CD4-positive, alpha-beta T cell treated with Interleukin-6 at 100 ng/mL for 8 hours (primary cell): ENCODE measurements around the gene USP9X.
"Not testable (repeated sequence)": the region's sequence is repeated elsewhere in the genome, so short reads cannot be mapped to it uniquely, and the experiment has no call there.

Experiments
- DNase-seq: peaks from one replicate; pipeline ENCODE4 v3.0.0-alpha.2; 2020; ENCODE audit warnings: mixed read lengths, low spot score

Gene USP9X

GRCh38 chrX:41084893-41085511 lies at the start of gene USP9X:
Gene USP9X (plus strand): TSS chrX:41085445. CDS start chrX:41123629, 38,184 bp downstream.
- DNase-seq: peak; percentile 93

DNA sequence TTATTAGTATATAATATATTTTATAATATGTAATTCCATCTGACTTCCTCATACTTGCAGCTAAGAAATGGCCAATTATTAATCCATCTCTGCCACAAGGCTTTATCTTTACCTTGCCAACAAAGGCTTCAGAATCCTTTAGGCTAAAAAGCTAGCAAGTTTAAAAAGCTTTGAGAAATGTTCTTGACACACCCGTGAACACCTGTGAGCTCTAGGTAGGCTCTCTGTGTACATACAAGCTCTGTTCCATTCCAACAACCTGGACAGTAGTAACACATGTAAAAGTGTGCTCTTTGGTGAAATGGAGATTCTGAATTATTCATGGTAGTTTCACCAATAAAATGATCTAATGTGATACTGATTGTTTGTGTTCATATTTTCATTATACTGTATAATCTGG lies 49.7 kb upstream of the USP9X start:
- no peak for DNase-seq

DNA sequence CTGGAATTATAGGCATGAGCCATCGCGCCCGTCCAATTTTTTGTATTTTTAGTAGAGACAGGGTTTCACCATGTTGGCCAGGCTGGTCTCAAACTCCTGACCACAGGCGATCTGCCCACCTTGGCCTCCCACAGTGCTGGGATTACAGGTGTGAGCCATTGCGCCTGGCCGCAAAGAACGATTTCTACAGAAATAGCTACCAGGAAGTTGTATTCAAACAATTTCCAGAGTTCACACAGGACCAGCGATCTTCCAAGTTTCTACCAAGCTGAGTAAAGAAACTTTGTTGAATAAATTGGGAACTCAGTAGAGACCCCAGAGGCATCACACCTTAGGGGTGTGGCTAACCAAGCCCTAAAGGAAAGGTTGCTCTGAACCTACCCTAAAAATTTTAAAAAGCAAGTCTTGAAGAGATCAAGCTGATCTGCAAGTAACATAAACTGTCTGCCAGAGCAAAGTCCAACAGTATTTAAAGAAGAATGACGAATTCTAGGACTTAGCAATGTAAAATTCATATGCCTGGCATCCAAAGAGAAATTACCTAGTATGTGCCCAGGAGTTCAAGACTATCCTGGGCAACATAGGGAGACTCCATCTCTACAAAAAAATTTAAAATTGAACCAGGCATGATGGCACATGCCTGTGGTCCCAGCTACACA lies 48.4 kb upstream of the USP9X start:
- DNase-seq: no peak

- no peak for DNase-seq
Measured at GRCh38 chrX:41043196-41043595, 42.0 kb upstream of the USP9X start.

DNA sequence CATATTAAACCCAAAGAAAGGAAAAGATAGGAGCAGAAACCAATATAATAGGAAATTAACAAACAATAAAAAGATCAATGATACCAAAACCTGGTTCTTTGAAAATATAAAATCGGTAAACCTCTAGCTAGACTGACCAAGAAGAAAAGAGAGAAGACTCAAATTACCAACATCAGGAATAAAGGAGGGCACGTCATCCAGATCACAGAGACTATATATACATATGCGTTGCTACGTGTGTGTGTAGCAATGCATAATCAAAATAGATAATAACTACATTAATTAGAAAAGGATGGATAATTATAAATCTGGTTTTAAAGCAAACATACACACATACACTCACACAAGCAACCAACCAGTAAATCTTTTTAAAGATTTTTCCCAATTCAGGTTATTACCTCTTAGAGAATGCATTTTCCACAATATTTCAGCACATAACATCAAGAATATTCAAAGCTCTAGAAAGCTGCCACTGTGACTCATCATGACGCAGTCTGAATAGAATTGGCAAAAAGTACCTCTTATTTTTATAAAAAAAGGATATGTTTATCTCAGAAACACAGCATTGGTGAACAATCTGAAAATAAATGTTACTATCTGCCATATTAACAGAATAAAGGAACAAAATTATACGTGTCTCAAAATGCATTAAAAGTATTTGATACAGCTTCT lies 41.4 kb upstream of the USP9X start:
- DNase-seq: no peak

GRCh38 chrX:41045960-41046567 lies 39.2 kb upstream of the USP9X start:
- DNase-seq: no peak

GRCh38 chrX:41047878-41048534 lies 37.2 kb upstream of the USP9X start:
- no peak for DNase-seq

DNA sequence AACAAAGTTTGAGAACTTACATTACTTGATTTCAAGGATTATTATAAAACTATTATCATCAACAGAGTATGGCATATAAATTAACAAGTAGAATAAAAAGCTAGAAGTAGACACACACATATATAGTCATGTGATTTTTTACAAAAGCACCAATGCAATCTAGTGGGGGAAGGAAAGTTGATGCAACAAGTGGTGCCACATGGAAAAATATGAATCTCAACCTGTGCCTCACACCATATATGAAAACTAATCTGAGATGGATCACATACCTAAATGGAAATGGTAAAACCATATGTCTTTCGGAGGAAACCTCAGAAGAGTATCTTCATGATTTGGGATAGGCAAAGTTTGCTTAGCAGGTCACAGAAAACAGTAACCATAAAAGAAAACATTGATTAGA lies 34.9 kb upstream of the USP9X start:
- no peak for DNase-seq

DNA sequence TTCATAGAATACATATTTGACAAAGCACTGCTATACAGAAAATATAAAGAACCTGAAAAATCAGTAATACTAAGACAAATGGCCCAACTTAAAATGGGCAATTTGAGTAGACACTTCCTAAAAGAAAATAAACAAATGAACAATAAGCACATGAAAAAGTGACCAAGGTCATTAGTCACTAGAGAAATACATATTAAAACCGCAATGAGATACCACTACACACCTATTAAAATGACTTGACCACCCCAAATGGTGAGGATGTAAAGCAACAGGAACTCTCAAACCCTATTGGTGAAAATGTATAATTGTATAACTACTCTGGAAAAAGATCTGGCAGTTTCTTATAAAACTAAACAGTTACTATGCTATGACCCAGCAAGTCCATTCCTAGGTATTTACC lies 34.0 kb upstream of the USP9X start:
- no peak for DNase-seq

- DNase-seq: no peak
Measured at GRCh38 chrX:41055740-41056139, 29.5 kb upstream of the USP9X start.

DNA sequence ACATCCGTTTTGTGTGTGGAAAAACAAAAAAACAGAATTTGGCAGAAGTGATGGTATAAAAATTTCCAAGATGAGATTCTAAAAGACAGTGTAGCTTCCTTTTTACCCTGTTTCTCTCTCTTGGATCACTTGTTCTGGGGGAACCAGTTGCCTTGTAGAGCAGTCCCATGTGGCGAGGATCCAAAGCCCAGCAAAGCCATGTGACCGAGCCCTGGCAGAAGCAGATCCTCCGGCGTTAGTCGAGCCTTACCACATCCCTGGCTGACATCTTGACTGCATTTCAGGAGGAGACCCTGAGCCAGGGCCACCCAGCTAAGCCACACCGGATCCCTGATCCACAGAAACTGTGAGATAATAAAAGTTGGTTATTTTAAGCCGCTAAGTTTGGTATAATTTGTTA lies 22.0 kb upstream of the USP9X start:
- DNase-seq: not testable (repeated sequence)

- DNase-seq: no peak
Measured at GRCh38 chrX:41064018-41064417, 21.2 kb upstream of the USP9X start.

DNA sequence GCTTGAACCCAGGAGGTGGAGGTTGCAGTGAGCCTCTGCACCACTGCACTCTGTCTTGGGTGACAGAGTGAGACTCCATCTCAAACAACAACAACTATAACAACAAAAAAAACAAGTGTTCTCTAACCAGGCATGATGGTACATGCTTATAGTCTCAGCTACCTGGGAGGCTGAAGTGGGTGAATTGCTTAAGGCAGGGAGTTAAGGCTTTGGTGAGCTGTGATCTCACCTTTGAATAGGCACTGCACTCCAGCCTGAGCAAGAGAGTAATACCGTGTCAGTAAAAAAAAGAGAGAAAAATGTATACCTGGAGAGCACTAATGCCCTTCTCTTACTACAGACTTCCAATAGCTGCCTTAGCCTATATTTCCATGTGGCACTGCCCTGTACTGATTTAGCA lies 18.9 kb upstream of the USP9X start:
- DNase-seq: no peak

- no peak for DNase-seq
Measured at GRCh38 chrX:41066969-41067368, 18.3 kb upstream of the USP9X start.

- DNase-seq: no peak
Measured at GRCh38 chrX:41067721-41068120, 17.5 kb upstream of the USP9X start.

GRCh38 chrX:41076742-41077141 lies 8.5 kb upstream of the USP9X start:
- DNase-seq: no peak

DNA sequence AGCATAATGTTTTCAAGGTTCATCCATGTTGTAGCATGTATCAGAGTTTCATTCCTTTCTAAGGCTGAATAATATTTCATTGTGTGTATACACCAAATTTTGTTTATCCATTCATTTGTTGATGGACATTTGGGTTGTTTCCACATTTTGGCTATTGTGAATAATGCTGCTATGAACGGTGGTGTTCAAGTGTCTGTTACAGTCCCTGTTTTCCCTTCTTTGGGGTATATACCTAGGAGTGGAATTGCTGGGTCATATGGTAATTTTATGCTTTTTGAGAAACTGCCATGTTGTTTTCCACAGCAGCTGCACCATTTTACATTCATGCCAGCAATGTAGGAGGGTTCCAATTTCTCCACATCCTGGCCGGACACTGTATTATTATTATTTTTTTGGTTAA lies 3.4 kb upstream of the USP9X start:
- no peak for DNase-seq

GRCh38 chrX:41082783-41083182 lies 2.5 kb upstream of the USP9X start:
- DNase-seq: no peak

GRCh38 chrX:41084044-41084892 lies 977 bp upstream of the USP9X start:
- peak; percentile 96 for DNase-seq

DNA sequence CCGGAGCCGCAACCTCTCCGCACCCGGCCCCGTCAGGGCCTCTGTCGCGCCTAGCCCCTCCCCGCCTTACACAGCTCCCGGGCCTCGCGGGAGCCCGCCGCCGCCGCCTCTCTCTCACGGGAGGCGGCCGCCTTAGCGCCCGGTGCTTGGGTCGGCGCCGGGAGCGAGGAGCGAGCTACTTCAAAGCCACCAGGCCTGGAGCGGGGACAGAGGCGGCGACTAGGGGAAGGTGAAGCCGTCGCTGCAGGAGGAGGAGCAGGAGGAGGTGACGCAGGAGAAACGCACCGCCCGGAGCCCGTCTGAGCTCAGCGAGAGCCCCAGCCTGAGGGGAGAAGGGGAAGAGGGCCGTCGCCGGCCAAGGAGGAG lies 250 bp downstream of the USP9X start:
- peak; percentile 66 for DNase-seq

- DNase-seq: peak; percentile 31
Measured at GRCh38 chrX:41085878-41086626, 807 bp downstream of the USP9X start.
